ENCODE measurements around the gene PSD4. TPM values are rescaled to one million over a fixed set of nuclear protein-coding genes. Genes with fewer than 3 reads are reported as not detected.

PSD4 gene
- polyA plus RNA-seq, 1 of the 3 experiments (the other 2 are of a cell fraction): 0.35 TPM

DNA sequence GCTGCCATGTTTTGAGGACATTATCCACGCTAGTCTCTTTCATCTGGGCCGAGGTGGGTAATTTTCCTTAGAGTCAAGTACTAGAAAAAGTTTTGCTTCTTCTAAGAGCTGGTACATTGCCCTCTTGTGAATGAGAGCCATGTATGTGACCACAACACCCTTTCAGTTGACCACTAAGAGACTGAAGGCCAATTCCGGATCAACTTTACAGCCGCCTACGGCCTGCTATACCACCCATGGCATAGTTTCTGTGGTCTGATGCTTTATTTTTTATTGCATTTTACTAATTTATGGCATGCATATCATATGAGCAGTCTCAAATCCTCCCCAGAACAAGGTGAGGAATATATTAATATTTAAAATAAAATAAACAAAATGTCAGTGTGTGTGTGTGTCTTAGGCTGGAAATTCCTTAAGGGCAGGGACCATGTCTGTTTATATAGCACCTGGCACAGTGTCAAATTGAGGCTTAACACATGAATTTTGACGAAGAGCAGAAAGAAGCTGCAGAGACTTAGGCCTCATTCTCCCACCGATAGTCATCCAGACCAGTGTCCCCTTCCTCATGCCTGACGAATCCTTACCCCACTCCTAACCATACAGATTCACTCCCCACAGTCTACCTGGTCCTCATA, 35.4 kb downstream of the PSD4 start:
- Histone ChIP-seq H3K4me3 (ENCODE audit: low read depth in 2 of 2, low read length in 1 of 2) (no peak overlapping the region), H3K79me2 (ENCODE audit: insufficient read depth) (no peaks in the 10 kb centered on the region), H3K9ac (no peak overlapping the region), H3K36me3 (replicated peaks in 1 of 2; ENCODE audit: control insufficient read depth in 1 of 2, insufficient read depth in 2 of 2, low read length in 1 of 2) (no peaks in the 10 kb centered on the region), H3K9me2 (no peaks in the 10 kb centered on the region), H3K27ac (ENCODE audit: low read depth in 2 of 2, low read length in 1 of 2) (no peak overlapping the region), H3K27me3 (ENCODE audit: insufficient read depth) (no peaks in the 10 kb centered on the region), H3K4me2 (no peak overlapping the region), H4K20me1 (ENCODE audit: insufficient read depth) (no peaks in the 10 kb centered on the region), H2AFZ (ENCODE audit: low read depth) (no peak overlapping the region), H3K9me3 (no peaks in the 10 kb centered on the region), H3F3A (replicated peaks; ENCODE audit: insufficient read depth) (no peaks in the 10 kb centered on the region), H3K4me1 (ENCODE audit: control insufficient read depth in 1 of 2, insufficient read depth in 2 of 2, low read depth in 1 of 2, low read length in 1 of 2) (peaks cover 0 to 11% of the 10 kb centered on the region in 2 experiments; a peak in 1 of 4 replicates)
- CTCF ChIA-PET: interaction anchor here (1.1 to 1.7 kb wide), 3 partner anchors 10 to 181 kb away, joined by 3 to 9 read pairs (median 3); no protein-coding TSS in a partner anchor
- no peak for DNase-seq
- POLR2A ChIA-PET: no interaction called here
- TF ChIP-seq TEAD4 (IDR thresholded peaks at IDR 0.05; ENCODE audit: borderline replicate concordance, insufficient read depth) (no peak), MXI1 (IDR thresholded peaks at IDR 0.05; ENCODE audit: low read depth, low read length) (no peak), RFX5 (IDR thresholded peaks at IDR 0.05; ENCODE audit: low read length) (no peak), EZH2phosphoT487 (IDR thresholded peaks at IDR 0.05; ENCODE audit: borderline replicate concordance, low read depth) (no peak), JUND (IDR thresholded peaks at IDR 0.05) (no peak), RXRA (IDR thresholded peaks at IDR 0.05; ENCODE audit: borderline replicate concordance, low read depth) (no peak), TAF1 (IDR thresholded peaks at IDR 0.05; ENCODE audit: borderline replicate concordance, low read depth, low read length) (no peak), YY1 (IDR thresholded peaks at IDR 0.05; ENCODE audit: low read depth) (no peak), GABPA (IDR thresholded peaks at IDR 0.05; ENCODE audit: low read depth) (no peak), GATA2 (CRISPR knock-in tag; IDR thresholded peaks at IDR 0.05) (no peak), SMC3 (IDR thresholded peaks at IDR 0.05; ENCODE audit: low read depth, low read length) (no peak), FOSL2 (IDR thresholded peaks at IDR 0.05; ENCODE audit: borderline replicate concordance, low read depth) (no peak), FOXM1 (IDR thresholded peaks at IDR 0.05; ENCODE audit: low read depth) (no peak), MEF2A (IDR thresholded peaks at IDR 0.05; ENCODE audit: borderline replicate concordance, low read depth) (no peak)
- TF ChIP-seq, protein P1, sequence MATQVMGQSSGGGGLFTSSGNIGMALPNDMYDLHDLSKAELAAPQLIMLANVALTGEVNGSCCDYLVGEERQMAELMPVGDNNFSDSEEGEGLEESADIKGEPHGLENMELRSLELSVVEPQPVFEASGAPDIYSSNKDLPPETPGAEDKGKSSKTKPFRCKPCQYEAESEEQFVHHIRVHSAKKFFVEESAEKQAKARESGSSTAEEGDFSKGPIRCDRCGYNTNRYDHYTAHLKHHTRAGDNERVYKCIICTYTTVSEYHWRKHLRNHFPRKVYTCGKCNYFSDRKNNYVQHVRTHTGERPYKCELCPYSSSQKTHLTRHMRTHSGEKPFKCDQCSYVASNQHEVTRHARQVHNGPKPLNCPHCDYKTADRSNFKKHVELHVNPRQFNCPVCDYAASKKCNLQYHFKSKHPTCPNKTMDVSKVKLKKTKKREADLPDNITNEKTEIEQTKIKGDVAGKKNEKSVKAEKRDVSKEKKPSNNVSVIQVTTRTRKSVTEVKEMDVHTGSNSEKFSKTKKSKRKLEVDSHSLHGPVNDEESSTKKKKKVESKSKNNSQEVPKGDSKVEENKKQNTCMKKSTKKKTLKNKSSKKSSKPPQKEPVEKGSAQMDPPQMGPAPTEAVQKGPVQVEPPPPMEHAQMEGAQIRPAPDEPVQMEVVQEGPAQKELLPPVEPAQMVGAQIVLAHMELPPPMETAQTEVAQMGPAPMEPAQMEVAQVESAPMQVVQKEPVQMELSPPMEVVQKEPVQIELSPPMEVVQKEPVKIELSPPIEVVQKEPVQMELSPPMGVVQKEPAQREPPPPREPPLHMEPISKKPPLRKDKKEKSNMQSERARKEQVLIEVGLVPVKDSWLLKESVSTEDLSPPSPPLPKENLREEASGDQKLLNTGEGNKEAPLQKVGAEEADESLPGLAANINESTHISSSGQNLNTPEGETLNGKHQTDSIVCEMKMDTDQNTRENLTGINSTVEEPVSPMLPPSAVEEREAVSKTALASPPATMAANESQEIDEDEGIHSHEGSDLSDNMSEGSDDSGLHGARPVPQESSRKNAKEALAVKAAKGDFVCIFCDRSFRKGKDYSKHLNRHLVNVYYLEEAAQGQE (IDR thresholded peaks at IDR 0.05; ENCODE audit: low read depth, low read length): no peak
- TF ChIP-seq, protein P2, sequence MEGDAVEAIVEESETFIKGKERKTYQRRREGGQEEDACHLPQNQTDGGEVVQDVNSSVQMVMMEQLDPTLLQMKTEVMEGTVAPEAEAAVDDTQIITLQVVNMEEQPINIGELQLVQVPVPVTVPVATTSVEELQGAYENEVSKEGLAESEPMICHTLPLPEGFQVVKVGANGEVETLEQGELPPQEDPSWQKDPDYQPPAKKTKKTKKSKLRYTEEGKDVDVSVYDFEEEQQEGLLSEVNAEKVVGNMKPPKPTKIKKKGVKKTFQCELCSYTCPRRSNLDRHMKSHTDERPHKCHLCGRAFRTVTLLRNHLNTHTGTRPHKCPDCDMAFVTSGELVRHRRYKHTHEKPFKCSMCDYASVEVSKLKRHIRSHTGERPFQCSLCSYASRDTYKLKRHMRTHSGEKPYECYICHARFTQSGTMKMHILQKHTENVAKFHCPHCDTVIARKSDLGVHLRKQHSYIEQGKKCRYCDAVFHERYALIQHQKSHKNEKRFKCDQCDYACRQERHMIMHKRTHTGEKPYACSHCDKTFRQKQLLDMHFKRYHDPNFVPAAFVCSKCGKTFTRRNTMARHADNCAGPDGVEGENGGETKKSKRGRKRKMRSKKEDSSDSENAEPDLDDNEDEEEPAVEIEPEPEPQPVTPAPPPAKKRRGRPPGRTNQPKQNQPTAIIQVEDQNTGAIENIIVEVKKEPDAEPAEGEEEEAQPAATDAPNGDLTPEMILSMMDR (IDR thresholded peaks at IDR 0.05): no peak
- TF ChIP-seq, protein P3, sequence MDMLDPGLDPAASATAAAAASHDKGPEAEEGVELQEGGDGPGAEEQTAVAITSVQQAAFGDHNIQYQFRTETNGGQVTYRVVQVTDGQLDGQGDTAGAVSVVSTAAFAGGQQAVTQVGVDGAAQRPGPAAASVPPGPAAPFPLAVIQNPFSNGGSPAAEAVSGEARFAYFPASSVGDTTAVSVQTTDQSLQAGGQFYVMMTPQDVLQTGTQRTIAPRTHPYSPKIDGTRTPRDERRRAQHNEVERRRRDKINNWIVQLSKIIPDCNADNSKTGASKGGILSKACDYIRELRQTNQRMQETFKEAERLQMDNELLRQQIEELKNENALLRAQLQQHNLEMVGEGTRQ (IDR thresholded peaks at IDR 0.05; ENCODE audit: borderline replicate concordance, low read depth, low read length): no peak
- TF ChIP-seq, protein P4, sequence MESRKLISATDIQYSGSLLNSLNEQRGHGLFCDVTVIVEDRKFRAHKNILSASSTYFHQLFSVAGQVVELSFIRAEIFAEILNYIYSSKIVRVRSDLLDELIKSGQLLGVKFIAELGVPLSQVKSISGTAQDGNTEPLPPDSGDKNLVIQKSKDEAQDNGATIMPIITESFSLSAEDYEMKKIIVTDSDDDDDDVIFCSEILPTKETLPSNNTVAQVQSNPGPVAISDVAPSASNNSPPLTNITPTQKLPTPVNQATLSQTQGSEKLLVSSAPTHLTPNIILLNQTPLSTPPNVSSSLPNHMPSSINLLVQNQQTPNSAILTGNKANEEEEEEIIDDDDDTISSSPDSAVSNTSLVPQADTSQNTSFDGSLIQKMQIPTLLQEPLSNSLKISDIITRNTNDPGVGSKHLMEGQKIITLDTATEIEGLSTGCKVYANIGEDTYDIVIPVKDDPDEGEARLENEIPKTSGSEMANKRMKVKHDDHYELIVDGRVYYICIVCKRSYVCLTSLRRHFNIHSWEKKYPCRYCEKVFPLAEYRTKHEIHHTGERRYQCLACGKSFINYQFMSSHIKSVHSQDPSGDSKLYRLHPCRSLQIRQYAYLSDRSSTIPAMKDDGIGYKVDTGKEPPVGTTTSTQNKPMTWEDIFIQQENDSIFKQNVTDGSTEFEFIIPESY (IDR thresholded peaks at IDR 0.05; ENCODE audit: borderline replicate concordance, low read depth): no peak
- TF ChIP-seq, protein P5, sequence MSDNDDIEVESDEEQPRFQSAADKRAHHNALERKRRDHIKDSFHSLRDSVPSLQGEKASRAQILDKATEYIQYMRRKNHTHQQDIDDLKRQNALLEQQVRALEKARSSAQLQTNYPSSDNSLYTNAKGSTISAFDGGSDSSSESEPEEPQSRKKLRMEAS (IDR thresholded peaks at IDR 0.05; ENCODE audit: low read depth): no peak
- WGBS (ENCODE audit: low lambda C conversion rate): 73% methylated on average over 8 of the region's 8 CpGs

Measured in SK-N-SH (cell line).